ENCODE measurements around the gene OR52D1.

Gene OR52D1

GRCh38 chr11:5460983-5461621 lies 27.4 kb upstream of the OR52D1 start:
- no peaks in the 10 kb centered on the region for H3K36me3 ChIP-seq (ENCODE audit: low read depth)
- no peak overlapping the region for H3K27ac ChIP-seq (ENCODE audit: poor library complexity, severe bottlenecking)
- peaks cover 4% of the 10 kb centered on the region for H3K27me3 ChIP-seq (ENCODE audit: insufficient read depth, poor library complexity, severe bottlenecking)
- ATAC-seq (ENCODE audit: low read depth): no peak
- no peak for TF ChIP-seq CTCF (IDR thresholded peaks at IDR 0.05; ENCODE audit: poor library complexity, severe bottlenecking)
- DNase-seq (ENCODE audit: low spot score): no peak
- H3K4me3 ChIP-seq (ENCODE audit: severe bottlenecking): no peak overlapping the region
- no peaks in the 10 kb centered on the region for H3K9me3 ChIP-seq (ENCODE audit: severe bottlenecking)
- no peaks in the 10 kb centered on the region for H3K4me1 ChIP-seq (ENCODE audit: insufficient read depth, poor library complexity, severe bottlenecking)

DNA sequence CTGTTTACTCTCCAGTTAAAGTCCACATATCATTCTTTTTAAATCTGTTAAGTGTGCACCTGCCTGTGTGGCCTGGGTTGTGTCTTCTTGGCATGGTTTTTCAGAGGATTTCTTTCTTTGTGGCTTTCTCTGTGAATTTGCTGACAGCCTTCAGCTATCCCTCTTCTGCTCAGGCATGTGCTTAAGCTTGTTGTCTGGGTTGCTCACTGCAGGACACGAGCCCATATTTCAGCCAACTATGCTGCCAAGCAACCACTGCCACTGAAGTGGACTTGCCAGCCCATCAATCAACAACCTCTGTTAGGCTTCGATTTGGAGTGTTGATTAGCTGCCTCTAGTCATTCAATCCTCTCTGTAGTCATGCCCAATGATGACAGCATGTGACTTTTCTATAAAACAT lies 21.0 kb upstream of the OR52D1 start:
- TF ChIP-seq CTCF (IDR thresholded peaks at IDR 0.05; ENCODE audit: poor library complexity, severe bottlenecking): no peak
- Histone ChIP-seq H3K36me3 (ENCODE audit: low read depth) (no peaks in the 10 kb centered on the region), H3K27ac (ENCODE audit: poor library complexity, severe bottlenecking) (no peak overlapping the region), H3K27me3 (ENCODE audit: insufficient read depth, poor library complexity, severe bottlenecking) (peaks cover 3% of the 10 kb centered on the region), H3K4me3 (ENCODE audit: severe bottlenecking) (no peak overlapping the region), H3K9me3 (ENCODE audit: severe bottlenecking) (no peaks in the 10 kb centered on the region), H3K4me1 (ENCODE audit: insufficient read depth, poor library complexity, severe bottlenecking) (no peaks in the 10 kb centered on the region)
- ATAC-seq (ENCODE audit: low read depth): no peak
- no peak for DNase-seq (ENCODE audit: low spot score)

DNA sequence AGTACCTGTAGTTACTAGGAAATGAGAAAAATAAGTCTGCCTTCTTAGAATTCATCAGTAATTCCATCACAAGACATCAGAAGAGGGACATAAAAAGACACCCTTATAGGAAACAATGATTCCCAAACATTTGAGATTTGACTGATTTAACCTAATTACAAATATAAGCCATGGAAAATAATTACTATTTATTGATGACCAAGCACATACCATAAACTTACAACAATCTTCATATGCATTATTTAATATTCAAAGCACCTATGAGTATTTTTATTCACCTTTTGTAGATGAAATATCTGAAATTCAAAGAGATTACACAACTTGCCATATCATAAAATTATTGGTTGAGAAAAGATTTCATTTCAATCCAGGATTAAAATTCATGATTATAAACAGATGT lies 14.6 kb upstream of the OR52D1 start:
- DNase-seq (ENCODE audit: low spot score) (no peak), ATAC-seq (ENCODE audit: low read depth) (no peak)
- H3K4me1 ChIP-seq (ENCODE audit: insufficient read depth, poor library complexity, severe bottlenecking): no peaks in the 10 kb centered on the region
- no peak overlapping the region for H3K27ac ChIP-seq (ENCODE audit: poor library complexity, severe bottlenecking)
- H3K36me3 ChIP-seq (ENCODE audit: low read depth): no peaks in the 10 kb centered on the region
- peaks cover 19% of the 10 kb centered on the region for H3K27me3 ChIP-seq (ENCODE audit: insufficient read depth, poor library complexity, severe bottlenecking)
- H3K4me3 ChIP-seq (ENCODE audit: severe bottlenecking): no peak overlapping the region
- no peak for TF ChIP-seq CTCF (IDR thresholded peaks at IDR 0.05; ENCODE audit: poor library complexity, severe bottlenecking)
- no peaks in the 10 kb centered on the region for H3K9me3 ChIP-seq (ENCODE audit: severe bottlenecking)

DNA sequence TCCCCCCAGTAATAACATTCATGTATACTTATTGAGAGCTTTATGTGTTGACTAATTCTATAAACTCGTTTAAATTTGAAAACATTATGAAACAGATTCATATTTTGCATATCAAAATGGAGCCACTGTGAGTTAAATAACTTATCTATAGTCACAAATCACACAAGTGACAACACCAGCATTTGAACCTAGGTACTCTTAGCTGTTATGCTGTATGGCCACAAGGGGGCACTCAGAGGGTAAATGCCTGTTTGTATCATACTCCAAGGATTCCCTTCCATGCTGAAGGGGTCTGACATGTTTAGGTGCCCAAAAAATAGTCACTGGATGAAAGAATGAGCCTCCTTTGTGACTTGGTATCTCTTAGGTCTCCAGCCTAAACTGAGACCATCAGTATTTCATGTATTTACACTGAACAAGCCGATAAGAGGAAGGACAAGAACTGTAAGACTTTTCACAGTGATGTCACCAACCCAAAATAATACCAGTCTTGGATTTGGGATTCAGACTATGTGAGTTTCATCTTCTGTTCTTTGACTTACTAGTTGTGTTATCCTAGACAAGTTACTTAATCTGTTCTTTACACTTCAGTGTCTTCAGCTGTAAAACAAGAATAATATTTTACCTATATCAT lies 12.2 kb upstream of the OR52D1 start:
- peak; percentile 86 for TF ChIP-seq CTCF (IDR thresholded peaks at IDR 0.05; ENCODE audit: poor library complexity, severe bottlenecking)
- Histone ChIP-seq H3K9me3 (ENCODE audit: severe bottlenecking) (no peaks in the 10 kb centered on the region), H3K27ac (ENCODE audit: poor library complexity, severe bottlenecking) (no peak overlapping the region), H3K4me3 (ENCODE audit: severe bottlenecking) (no peak overlapping the region), H3K27me3 (ENCODE audit: insufficient read depth, poor library complexity, severe bottlenecking) (peaks cover 19% of the 10 kb centered on the region), H3K36me3 (ENCODE audit: low read depth) (no peaks in the 10 kb centered on the region), H3K4me1 (ENCODE audit: insufficient read depth, poor library complexity, severe bottlenecking) (no peaks in the 10 kb centered on the region)
- DNase-seq (ENCODE audit: low spot score): no peak
- ATAC-seq (ENCODE audit: low read depth): peak; percentile 68; the same call in 1 of the 3 replicates

GRCh38 chr11:5486003-5486402 lies 2.5 kb upstream of the OR52D1 start:
- Histone ChIP-seq H3K36me3 (ENCODE audit: low read depth) (no peaks in the 10 kb centered on the region), H3K27me3 (ENCODE audit: insufficient read depth, poor library complexity, severe bottlenecking) (no peaks in the 10 kb centered on the region), H3K4me3 (ENCODE audit: severe bottlenecking) (no peak overlapping the region), H3K27ac (ENCODE audit: poor library complexity, severe bottlenecking) (no peak overlapping the region), H3K4me1 (ENCODE audit: insufficient read depth, poor library complexity, severe bottlenecking) (no peaks in the 10 kb centered on the region), H3K9me3 (ENCODE audit: severe bottlenecking) (no peaks in the 10 kb centered on the region)
- ATAC-seq (ENCODE audit: low read depth): no peak
- DNase-seq (ENCODE audit: low spot score): no peak
- no peak for TF ChIP-seq CTCF (IDR thresholded peaks at IDR 0.05; ENCODE audit: poor library complexity, severe bottlenecking)

Data from RWPE2 (cell line).